Left ventricle myocardium superior (tissue), 1 donor: ENCODE results near the gene NADSYN1. TPM values are rescaled to one million over a fixed set of nuclear protein-coding genes. Genes with fewer than 3 reads are reported as not detected.

ENCODE experiments used
- ATAC-seq: fragments of 200-7000 bp; cut with Tn5 transposase; one replicate; pipeline ENCODE4 v1.9.1; 2020; ENCODE audit warnings: mild to moderate bottlenecking, moderate library complexity
- DNase-seq: peaks from one replicate; pipeline ENCODE4 v3.0.0-alpha.2; 2020
- intact Hi-C: fragments of 100-400 bp; cut with micrococcal nuclease; formaldehyde crosslinking; loops from one replicate; pipeline ENCODE4 v1.11.0; 2022
- total RNA-seq: library from RNA; stranded (reverse); fragmentation: NEBNext Ultra II Directional; extraction: Animal tissue kit (Norgen Biotek cat#: 25700); gene quantifications from one replicate; pipeline ENCODE4 v1.2.1, GENCODE V29; 2021
- donor health status: DM: no; HTN: yes; CAD: no; lungs with severe emphysema.

The NADSYN1 gene
- total RNA-seq, 1 donor from 2014 or later, result 20.5 TPM

DNA sequence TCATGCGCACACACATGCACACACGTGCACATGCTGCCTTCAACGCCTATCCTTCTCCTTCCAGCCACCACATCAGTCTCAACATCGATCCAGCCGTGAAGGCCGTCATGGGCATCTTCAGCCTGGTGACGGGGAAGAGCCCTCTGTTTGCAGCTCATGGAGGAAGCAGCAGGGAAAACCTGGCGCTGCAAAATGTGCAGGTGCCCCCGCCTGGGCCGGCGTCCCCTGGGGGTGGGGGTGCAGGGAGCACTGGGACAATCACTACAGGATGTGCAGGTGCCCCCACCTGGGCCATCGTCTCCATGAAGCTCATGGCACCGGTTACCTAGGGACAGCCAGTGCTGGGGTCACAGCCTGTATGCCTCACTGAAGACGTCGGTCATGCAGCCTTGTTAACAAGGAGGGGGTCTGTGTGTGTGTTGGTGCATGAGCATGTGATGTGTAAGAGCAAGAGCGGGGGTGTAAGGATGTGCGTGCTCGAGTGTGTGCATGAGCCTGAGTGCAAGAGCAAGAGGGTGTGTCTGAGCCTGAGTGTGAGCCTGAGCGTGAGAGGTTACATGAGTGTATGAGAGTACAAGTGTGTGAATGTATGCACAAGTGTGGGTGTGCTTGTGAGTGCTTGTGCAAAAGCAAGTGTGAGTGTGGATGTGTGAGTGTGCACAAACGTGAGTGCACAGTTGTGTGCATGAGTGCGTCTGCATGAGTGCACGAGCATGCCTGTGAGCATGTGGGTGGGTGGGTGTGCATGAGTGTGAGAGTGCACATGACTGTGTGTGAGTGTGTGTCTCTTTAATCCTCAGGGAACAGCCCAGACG is 31.5 kb downstream of the NADSYN1 start:
- intact Hi-C loops, result no loop called here
- no peak for ATAC-seq
- DNase-seq, result peak; percentile 14

- no peak for ATAC-seq
- intact Hi-C loops, result no loop called here
- peak; percentile 6 for DNase-seq
These were observed 32.0 kb downstream of the NADSYN1 start for GRCh38 chr11:71485063-71485399.

DNA sequence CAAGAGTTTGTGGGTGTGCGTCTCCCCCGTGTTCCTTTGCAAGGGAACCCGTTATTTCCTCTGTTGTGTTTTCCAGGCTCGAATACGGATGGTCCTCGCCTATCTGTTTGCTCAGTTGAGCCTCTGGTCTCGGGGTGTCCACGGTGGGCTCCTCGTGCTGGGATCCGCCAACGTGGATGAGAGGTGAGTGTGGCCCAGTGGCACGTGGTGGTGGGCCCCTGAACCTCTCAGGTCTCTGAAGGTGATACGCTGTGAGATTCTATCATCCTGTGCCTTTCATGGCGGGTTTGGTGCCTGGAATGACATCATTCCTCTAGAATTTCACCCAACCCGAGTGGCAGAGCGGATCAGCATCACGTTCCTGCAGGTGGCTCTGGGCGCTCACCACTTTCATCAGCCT is 32.5 kb downstream of the NADSYN1 start:
- no peak for ATAC-seq
- DNase-seq, result peak; percentile 7
- intact Hi-C loops, result no loop called here

DNA sequence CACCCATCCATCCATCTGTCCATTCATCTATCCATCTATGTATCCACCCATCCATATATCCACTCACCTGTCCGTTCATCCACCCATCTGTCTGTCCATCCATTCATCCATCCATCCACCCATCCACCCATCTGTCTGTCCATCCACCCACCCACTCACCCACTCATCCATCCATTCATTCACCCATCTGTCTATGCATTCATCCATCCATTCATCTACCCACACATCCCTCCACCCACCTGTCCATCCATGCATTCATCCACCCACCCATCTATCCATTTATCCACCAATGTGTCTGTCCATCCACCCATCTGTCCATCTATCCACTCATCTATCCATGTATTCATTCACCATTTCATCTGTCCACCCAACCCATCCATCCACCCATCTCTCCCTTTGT is 33.3 kb downstream of the NADSYN1 start:
- no peak for ATAC-seq
- intact Hi-C loops, result no loop called here
- DNase-seq, result no peak

- ATAC-seq, result no peak
- intact Hi-C loops, result no loop called here
- no peak for DNase-seq
These were observed 35.8 kb downstream of the NADSYN1 start for GRCh38 chr11:71488681-71489270.

DNA sequence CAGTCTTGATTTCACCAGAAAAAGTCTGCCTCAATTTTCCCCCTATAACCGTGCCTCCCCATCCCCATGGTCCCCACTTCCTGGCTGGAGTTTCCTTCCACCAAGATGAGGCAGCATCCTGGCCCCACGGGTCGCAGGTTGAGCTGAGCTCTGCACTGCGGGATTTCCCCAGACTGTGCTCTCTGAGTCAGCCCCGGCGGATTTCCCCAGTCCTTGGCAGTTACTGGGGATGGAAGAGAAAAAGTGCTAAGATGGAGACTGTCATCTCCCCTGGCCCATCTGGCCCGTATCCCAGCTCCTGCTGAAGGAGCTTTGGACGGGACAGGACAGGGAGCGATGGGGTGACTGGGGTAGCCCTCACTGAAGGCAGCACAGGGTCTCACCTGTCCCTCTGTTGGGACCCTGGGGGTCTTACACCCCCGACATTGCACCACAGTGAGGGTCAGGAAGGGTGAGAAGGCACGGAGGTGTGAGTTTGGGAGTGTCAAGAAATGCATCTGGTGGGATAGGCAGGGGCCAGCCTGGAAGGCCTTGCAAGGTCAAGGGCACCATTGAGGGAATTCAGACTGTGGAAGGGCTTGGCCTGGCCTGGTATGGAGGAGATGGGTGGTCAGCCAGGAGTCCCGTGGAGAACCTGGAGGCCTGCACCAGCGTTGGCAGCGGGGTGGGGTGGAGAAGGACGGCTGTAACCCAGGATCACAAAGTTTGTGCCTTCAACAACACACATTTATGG is 36.5 kb downstream of the NADSYN1 start:
- ATAC-seq, result no peak
- intact Hi-C loops, result no loop called here
- DNase-seq, result peak; percentile 13

DNA sequence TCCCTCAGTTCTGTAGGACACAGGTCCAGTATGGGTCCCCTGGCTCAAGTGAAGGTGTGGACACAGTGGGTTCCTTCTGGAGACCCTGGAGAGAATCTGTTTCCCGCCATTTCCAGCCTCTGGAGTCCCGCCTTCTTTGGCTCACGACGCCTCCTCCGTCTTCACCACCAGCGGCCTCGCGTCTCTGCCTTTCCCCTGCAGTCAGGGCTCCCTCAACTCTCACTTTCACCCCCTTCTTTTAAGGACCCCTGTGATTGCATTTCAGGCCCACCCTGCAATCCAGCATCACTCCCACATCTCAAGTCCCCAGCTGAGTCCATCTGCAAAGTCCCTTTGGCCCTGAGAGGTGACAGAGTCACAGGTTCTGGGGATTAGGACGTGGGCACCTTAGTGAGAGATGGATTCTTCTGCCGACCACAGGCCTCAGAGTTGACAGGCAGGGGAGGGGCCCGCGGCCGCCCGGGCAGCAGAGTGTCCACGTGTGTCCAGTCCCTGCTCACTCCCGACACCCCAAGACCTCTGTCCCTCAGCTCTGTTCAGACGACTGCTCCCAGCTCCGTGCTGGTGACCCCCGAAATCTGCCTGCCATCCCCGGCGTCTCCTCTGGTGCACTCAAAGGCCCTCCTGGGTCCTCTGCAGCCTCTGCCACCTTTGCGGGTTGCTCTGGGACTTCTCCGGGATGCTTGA is 37.2 kb downstream of the NADSYN1 start:
- ATAC-seq (no peak), DNase-seq (peak; percentile 18)
- intact Hi-C loops, result no loop called here

DNA sequence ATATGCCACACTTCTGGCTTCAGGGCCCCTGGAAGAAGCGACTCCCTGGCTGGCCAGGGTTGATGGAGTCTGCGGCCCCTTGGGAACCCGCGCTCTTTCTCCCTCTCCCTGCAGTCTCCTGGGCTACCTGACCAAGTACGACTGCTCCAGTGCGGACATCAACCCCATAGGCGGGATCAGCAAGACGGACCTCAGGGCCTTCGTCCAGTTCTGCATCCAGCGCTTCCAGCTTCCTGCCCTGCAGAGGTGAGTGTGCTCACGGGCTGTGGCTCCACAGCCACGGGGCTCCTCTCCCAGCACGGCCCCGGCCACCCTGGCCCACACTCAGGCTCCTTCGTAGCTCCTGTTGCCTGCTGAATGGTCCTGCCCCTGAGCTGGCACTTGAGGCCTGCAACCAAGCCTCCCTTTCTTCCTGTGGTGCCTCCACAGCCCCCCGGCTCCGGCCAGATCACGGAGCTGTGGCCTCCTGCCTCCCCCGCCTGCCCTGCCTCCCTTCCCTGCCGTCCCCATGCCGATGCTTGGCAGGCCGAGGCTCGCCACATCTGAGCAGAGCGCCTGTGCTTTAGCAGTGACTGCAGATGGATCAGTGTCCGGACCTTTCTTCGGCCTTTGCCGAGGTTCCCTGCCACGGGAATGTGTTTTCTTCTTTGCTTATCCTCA is 37.9 kb downstream of the NADSYN1 start:
- ATAC-seq, result no peak
- intact Hi-C loops, result no loop called here
- DNase-seq, result peak; percentile 16

- intact Hi-C loops, result no loop called here
- DNase-seq (peak; percentile 12), ATAC-seq (no peak)
These were observed 38.5 kb downstream of the NADSYN1 start for GRCh38 chr11:71491531-71491930.

DNA sequence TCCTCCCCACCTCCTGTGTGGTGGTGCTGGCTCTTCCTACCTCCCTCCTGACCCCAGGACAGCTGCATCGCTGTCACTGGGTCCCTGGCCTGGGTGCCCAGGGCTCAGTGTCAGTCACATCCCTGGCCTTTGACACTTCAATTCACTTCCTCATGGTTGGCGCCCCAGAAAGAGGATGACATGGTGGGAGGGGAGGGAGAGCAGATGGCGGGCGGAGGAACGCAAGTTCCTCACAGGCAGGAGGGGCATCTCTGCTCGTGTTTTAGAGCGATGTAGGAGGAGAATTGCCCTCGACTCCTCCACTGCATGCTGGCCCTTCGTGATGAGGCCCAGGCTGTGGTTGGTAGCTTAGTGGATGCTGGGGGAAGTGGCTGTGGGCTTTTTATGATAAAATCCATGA is 38.9 kb downstream of the NADSYN1 start:
- no peak for ATAC-seq
- DNase-seq, result no peak
- intact Hi-C loops, result no loop called here

GRCh38 chr11:71495286-71496230 is 42.6 kb downstream of the NADSYN1 start:
- DNase-seq, result peak; percentile 7
- intact Hi-C loops, result no loop called here
- ATAC-seq, result no peak

- ATAC-seq (no peak), DNase-seq (no peak)
- intact Hi-C loops, result no loop called here
These were observed 43.4 kb downstream of the NADSYN1 start for GRCh38 chr11:71496421-71496820.

GRCh38 chr11:71498091-71498490 is 45.1 kb downstream of the NADSYN1 start:
- intact Hi-C loops, result no loop called here
- ATAC-seq, result no peak
- DNase-seq, result peak; percentile 7

GRCh38 chr11:71499125-71499524 is 46.1 kb downstream of the NADSYN1 start:
- intact Hi-C loops, result no loop called here

DNA sequence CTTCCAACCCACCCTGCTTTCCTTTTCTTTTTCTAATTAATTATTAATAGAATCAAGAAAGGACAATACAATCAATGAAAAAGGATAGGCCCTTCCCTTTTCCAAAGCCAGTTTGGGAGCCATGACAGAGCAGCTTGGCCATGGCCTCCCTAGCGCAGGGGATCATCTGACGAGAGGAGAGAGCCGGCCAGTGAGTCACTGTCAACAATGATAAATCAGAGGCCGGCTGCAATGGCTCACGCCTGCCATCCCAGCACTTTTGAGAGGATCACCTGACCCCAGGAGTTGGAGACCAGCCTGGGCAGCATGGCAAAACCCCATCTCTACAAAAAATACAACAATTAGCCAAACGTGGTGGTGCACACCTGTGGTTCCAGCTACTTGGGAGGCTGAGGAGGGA is 46.5 kb downstream of the NADSYN1 start:
- intact Hi-C loops, result no loop called here
- ATAC-seq, result no peak

More at GRCh38 chr11:71499125-71499524, 46.1 kb downstream of the NADSYN1 start:
- ATAC-seq, result peak; percentile 55
- DNase-seq, result peak; percentile 22

DNA sequence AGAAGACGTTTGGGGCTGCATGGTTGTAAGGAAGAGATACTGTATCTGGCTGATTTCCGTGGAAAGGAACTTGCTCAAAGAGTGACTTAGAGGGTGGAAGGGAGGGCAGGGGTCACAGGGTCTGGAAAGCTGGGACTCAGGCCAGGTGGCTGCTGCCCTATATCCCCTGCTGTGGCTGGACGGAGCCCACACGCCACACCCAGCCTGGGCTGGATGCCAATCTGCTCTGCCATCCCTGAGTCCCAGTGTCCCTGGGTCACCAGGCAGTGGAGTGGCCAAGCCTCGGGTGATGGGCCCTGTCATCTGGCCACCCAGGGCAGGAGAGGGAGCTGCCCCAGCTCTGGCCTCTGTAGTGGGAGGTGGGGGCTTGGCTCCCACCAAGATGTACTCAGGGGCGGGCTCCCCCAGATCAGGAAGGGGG is 47.6 kb downstream of the NADSYN1 start:
- ATAC-seq (peak; percentile 87), DNase-seq (peak; percentile 68)
- intact Hi-C loops, result no loop called here

More for the DNA sequence above, 46.5 kb downstream of the NADSYN1 start:
- peak; percentile 6 for DNase-seq

- ATAC-seq, result no peak
- peak; percentile 20 for DNase-seq
- intact Hi-C loops, result no loop called here
These were observed 48.3 kb downstream of the NADSYN1 start for GRCh38 chr11:71501071-71501985.
